ENCODE results near the gene TNRC18.
A peak's percentile ranks its signal among the peaks of the same experiment; 100 is the strongest.
"Not testable (repeated sequence)": the region's sequence is repeated elsewhere in the genome, so short reads cannot be mapped to it uniquely, and the experiment has no call there.

The TNRC18 gene

DNA sequence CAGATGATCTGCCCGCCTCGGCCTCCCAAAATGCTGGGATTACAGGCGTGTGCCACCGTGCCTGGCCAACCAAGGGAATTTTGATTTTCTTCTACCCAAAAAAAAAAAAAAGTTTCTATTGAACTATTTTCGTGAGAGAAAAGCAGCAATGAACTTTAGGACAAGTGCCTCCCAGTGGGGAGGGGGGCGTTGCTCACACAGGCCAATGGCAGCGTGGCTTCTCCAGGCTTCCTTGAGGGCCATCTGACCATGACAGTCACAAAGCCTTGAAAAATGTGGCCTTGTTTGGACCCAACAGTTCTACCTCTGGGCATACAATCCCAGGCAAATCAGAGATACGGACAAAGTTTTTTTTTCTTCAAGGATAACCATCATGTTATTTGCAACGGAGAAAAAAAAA is 56.0 kb downstream of the TNRC18 start:
- H3K9ac ChIP-seq (ENCODE audit: low read length) = no peak overlapping the region
- H3K4me3 ChIP-seq (ENCODE audit: low read length) = no peak overlapping the region
- peaks cover 19% of the 10 kb centered on the region for H3K36me3 ChIP-seq (ENCODE audit: control insufficient read depth, insufficient read depth, low read length)
- H3K4me1 ChIP-seq (ENCODE audit: control insufficient read depth, insufficient read depth, low read length) = no peaks in the 10 kb centered on the region
- H3K27ac ChIP-seq (ENCODE audit: low read depth, low read length) = no peak overlapping the region
- H3K27me3 ChIP-seq (ENCODE audit: control insufficient read depth, insufficient read depth, low read length) = no peaks in the 10 kb centered on the region

DNA sequence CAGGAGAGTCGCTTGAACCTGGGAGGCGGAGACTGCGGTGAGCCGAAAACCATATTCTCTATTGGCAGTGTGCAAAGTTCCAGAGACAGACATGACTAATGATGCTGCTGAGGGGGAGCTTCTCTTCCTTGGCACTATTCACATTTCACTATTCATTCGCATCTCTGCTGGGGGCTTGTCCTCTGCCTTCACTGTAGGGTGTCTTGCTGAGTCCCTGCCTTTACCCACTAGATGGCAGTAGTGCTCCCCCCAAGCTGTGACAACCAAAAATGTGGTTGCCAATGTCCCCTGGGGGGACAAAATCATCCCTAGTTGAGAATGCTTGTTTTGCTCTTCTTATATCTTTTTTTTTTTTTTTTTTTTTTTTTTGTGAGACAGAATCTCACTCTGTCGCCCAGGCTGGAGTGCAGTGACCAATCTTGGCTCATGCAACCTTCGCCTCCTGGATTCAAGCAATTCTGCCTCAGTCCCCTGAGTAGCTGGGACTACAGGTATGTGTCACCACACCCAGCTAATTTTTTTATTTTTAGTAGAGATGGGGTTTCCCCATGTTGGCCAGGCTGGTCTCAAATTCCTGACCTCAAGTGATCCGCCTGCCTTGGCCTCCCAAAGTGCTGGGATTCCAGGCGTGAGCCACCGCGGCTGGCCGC is 57.5 kb downstream of the TNRC18 start:
- H3K4me1 ChIP-seq (ENCODE audit: control insufficient read depth, insufficient read depth, low read length); H3K27ac ChIP-seq (ENCODE audit: low read depth, low read length); H3K27me3 ChIP-seq (ENCODE audit: control insufficient read depth, insufficient read depth, low read length); H3K9ac ChIP-seq (ENCODE audit: low read length); H3K4me3 ChIP-seq (ENCODE audit: low read length): not testable (repeated sequence)
- peaks cover 19% of the 10 kb centered on the region for H3K36me3 ChIP-seq (ENCODE audit: control insufficient read depth, insufficient read depth, low read length)

GRCh38 chr7:5363729-5364128 is 59.9 kb downstream of the TNRC18 start:
- H3K9ac ChIP-seq (ENCODE audit: low read length) = no peak overlapping the region
- peaks cover 7% of the 10 kb centered on the region for H3K4me1 ChIP-seq (ENCODE audit: control insufficient read depth, insufficient read depth, low read length)
- H3K27me3 ChIP-seq (ENCODE audit: control insufficient read depth, insufficient read depth, low read length) = no peaks in the 10 kb centered on the region
- H3K27ac ChIP-seq (ENCODE audit: low read depth, low read length) = no peak overlapping the region
- H3K36me3 ChIP-seq (ENCODE audit: control insufficient read depth, insufficient read depth, low read length) = peaks cover 27% of the 10 kb centered on the region
- no peak overlapping the region for H3K4me3 ChIP-seq (ENCODE audit: low read length)

GRCh38 chr7:5362466-5362865 is 61.2 kb downstream of the TNRC18 start:
- no peak overlapping the region for H3K4me3 ChIP-seq (ENCODE audit: low read length)
- peaks cover 12% of the 10 kb centered on the region for H3K4me1 ChIP-seq (ENCODE audit: control insufficient read depth, insufficient read depth, low read length)
- peaks cover 32% of the 10 kb centered on the region for H3K36me3 ChIP-seq (ENCODE audit: control insufficient read depth, insufficient read depth, low read length)
- no peak overlapping the region for H3K9ac ChIP-seq (ENCODE audit: low read length)
- H3K27me3 ChIP-seq (ENCODE audit: control insufficient read depth, insufficient read depth, low read length) = no peaks in the 10 kb centered on the region
- H3K27ac ChIP-seq (ENCODE audit: low read depth, low read length) = no peak overlapping the region

DNA sequence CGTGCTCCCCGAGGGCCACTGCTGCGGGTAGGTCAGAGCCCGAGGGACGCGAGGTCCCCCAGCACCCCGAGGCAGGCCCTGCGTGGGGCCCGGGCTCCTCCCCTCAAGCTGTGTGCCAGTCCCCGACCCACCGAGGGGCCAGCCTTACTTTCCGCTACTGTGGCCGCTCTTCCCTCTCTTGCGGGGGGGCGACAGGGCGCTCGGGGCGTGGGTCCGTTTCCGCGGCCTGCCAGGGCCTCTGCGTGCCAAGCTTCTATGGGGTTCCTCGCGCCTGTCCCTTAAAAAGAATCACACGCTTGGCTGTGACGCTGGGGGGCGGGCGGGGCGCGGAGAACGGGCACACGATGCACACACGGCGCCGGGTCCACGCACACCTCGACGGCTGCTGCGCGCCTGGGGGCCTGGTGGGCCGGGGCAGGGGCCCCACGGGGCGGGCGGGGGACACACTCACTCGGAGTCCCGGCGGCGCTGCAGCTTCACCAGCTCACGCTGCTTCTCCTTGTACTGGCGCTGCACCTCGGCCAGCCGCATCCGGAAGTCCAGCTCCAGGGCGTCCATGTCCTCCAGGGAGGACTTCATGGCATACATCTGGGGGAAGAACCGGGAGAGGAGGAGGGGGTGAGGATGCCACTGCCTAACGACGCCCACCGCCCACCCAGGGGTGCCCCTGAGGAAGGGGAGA is 62.0 kb downstream of the TNRC18 start:
- peaks cover 12% of the 10 kb centered on the region for H3K4me1 ChIP-seq (ENCODE audit: control insufficient read depth, insufficient read depth, low read length)
- no peak overlapping the region for H3K4me3 ChIP-seq (ENCODE audit: low read length)
- H3K27ac ChIP-seq (ENCODE audit: low read depth, low read length) = no peak overlapping the region
- peaks cover 41% of the 10 kb centered on the region for H3K36me3 ChIP-seq (ENCODE audit: control insufficient read depth, insufficient read depth, low read length)
- no peak overlapping the region for H3K9ac ChIP-seq (ENCODE audit: low read length)
- H3K27me3 ChIP-seq (ENCODE audit: control insufficient read depth, insufficient read depth, low read length) = no peaks in the 10 kb centered on the region

DNA sequence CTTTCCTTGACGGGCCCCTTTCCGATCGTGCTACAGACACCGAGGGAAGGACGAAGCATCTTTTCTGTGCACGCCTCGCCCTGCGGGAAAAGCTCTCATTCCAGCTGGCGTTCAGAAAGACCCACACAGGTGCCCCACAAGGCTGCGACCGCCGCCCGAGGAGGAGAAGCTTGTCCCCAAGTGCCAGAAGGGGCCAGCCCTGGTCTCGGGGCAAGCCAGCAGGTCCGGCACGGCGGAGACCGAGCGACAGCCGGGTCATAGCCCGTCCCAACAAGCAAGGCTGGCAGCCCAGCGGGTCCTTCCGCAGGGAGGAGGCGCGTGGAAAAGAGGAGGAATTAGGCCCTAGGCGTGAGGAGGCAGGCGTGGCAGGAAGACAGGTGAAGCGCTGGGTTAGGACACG is 62.7 kb downstream of the TNRC18 start:
- Histone ChIP-seq H3K9ac (ENCODE audit: low read length) (no peak overlapping the region), H3K4me3 (ENCODE audit: low read length) (no peak overlapping the region), H3K27me3 (ENCODE audit: control insufficient read depth, insufficient read depth, low read length) (no peaks in the 10 kb centered on the region), H3K36me3 (ENCODE audit: control insufficient read depth, insufficient read depth, low read length) (peaks cover 47% of the 10 kb centered on the region), H3K27ac (ENCODE audit: low read depth, low read length) (no peak overlapping the region), H3K4me1 (ENCODE audit: control insufficient read depth, insufficient read depth, low read length) (peaks cover 17% of the 10 kb centered on the region)

GRCh38 chr7:5360451-5360850 is 63.2 kb downstream of the TNRC18 start:
- Histone ChIP-seq H3K36me3 (ENCODE audit: control insufficient read depth, insufficient read depth, low read length) (peaks cover 47% of the 10 kb centered on the region), H3K4me3 (ENCODE audit: low read length) (no peak overlapping the region), H3K27me3 (ENCODE audit: control insufficient read depth, insufficient read depth, low read length) (no peaks in the 10 kb centered on the region), H3K27ac (ENCODE audit: low read depth, low read length) (no peak overlapping the region), H3K4me1 (ENCODE audit: control insufficient read depth, insufficient read depth, low read length) (peaks cover 18% of the 10 kb centered on the region), H3K9ac (ENCODE audit: low read length) (no peak overlapping the region)

- not testable (repeated sequence) for H3K27me3 ChIP-seq (ENCODE audit: control insufficient read depth, insufficient read depth, low read length); H3K4me3 ChIP-seq (ENCODE audit: low read length); H3K27ac ChIP-seq (ENCODE audit: low read depth, low read length); H3K9ac ChIP-seq (ENCODE audit: low read length)
- H3K36me3 ChIP-seq (ENCODE audit: control insufficient read depth, insufficient read depth, low read length) = peaks cover 47% of the 10 kb centered on the region
- H3K4me1 ChIP-seq (ENCODE audit: control insufficient read depth, insufficient read depth, low read length) = peaks cover 23% of the 10 kb centered on the region
Observed at GRCh38 chr7:5360021-5360420, 63.6 kb downstream of the TNRC18 start.

DNA sequence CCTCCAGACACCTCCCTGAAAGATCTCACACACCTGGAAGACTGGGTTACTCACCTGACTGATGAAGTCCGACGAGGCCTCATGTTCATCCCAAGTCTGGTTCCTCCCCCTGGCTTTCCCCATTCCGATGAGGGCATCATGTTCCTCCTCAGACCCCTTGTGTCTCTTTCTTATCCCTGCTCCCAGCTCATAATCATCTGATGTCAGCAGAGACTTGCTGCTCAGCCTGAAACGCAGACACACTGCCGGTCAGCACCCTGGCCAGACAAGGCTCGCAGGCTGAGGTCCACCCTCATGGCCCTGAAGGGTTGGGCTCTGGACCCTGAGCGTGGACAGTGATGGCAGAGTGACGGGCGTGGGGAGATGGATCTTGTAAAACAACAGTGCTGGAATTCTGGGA is 64.3 kb downstream of the TNRC18 start:
- Histone ChIP-seq H3K27ac (ENCODE audit: low read depth, low read length) (peak overlapping the region; percentile 65), H3K9ac (ENCODE audit: low read length) (no peak overlapping the region), H3K4me3 (ENCODE audit: low read length) (no peak overlapping the region), H3K36me3 (ENCODE audit: control insufficient read depth, insufficient read depth, low read length) (peaks cover 47% of the 10 kb centered on the region), H3K4me1 (ENCODE audit: control insufficient read depth, insufficient read depth, low read length) (peaks cover 29% of the 10 kb centered on the region), H3K27me3 (ENCODE audit: control insufficient read depth, insufficient read depth, low read length) (no peaks in the 10 kb centered on the region)

DNA sequence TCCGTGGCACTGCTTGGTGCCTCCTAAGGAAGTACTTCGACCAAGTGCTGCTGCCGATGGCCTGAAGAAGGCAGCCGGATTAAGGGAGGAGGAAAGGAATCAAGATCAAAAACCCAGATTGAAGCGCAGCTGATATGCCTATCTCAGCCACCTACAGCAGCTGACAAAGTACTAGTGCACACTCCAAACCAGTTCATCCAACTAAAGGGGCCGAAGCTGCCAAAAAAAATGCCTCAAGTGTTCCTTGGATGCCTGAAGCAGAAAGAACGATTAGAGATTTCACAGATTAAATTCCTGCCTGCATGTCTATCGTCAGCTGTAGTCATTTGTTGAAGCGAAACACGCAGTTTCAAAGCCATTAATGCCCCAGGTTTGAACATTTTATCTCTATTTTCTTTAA is 65.7 kb downstream of the TNRC18 start:
- H3K36me3 ChIP-seq (ENCODE audit: control insufficient read depth, insufficient read depth, low read length) = peaks cover 48% of the 10 kb centered on the region
- H3K9ac ChIP-seq (ENCODE audit: low read length) = no peak overlapping the region
- H3K27me3 ChIP-seq (ENCODE audit: control insufficient read depth, insufficient read depth, low read length) = no peaks in the 10 kb centered on the region
- H3K27ac ChIP-seq (ENCODE audit: low read depth, low read length) = peak overlapping the region; percentile 55
- peaks cover 35% of the 10 kb centered on the region for H3K4me1 ChIP-seq (ENCODE audit: control insufficient read depth, insufficient read depth, low read length)
- no peak overlapping the region for H3K4me3 ChIP-seq (ENCODE audit: low read length)

- Histone ChIP-seq H3K4me1 (ENCODE audit: control insufficient read depth, insufficient read depth, low read length) (peaks cover 35% of the 10 kb centered on the region), H3K4me3 (ENCODE audit: low read length) (no peak overlapping the region), H3K27me3 (ENCODE audit: control insufficient read depth, insufficient read depth, low read length) (no peaks in the 10 kb centered on the region), H3K9ac (ENCODE audit: low read length) (no peak overlapping the region), H3K27ac (ENCODE audit: low read depth, low read length) (peak overlapping the region; percentile 66), H3K36me3 (ENCODE audit: control insufficient read depth, insufficient read depth, low read length) (peaks cover 49% of the 10 kb centered on the region)
Observed at GRCh38 chr7:5356751-5357119, 66.9 kb downstream of the TNRC18 start.

- Histone ChIP-seq H3K27me3 (ENCODE audit: control insufficient read depth, insufficient read depth, low read length) (no peaks in the 10 kb centered on the region), H3K9ac (ENCODE audit: low read length) (no peak overlapping the region), H3K36me3 (ENCODE audit: control insufficient read depth, insufficient read depth, low read length) (peaks cover 37% of the 10 kb centered on the region), H3K4me3 (ENCODE audit: low read length) (peak overlapping the region; percentile 52), H3K27ac (ENCODE audit: low read depth, low read length) (peak overlapping the region; percentile 70), H3K4me1 (ENCODE audit: control insufficient read depth, insufficient read depth, low read length) (peaks cover 32% of the 10 kb centered on the region)
Observed at GRCh38 chr7:5354460-5355232, 69.0 kb downstream of the TNRC18 start.

Measured in rectal smooth muscle tissue (tissue), 1 donor.